Thoracic aorta (tissue), 2 donors: ENCODE data around the gene FAM8A1. TPM values are rescaled to one million over a fixed set of nuclear protein-coding genes. Genes with fewer than 3 reads are reported as not detected.

Experiments
- ATAC-seq: fragments of 150-250 bp; one replicate; pipeline ENCODE4 v1.8.0; 2017; ENCODE audit warnings: low read depth; ENCODE audit not compliant: insufficient number of reproducible peaks, low FRiP score
- DNase-seq: peaks from one replicate; pipeline ENCODE4 v3.0.0-alpha.2; 2020; ENCODE audit warnings: low spot score
- H3K27ac ChIP-seq, 2 donors: fragments of 200-600 bp; sonication (generic); 1 replicate in 1 of 2; 2 replicates in 1 of 2; pipeline ENCODE4 v1.5.1; 2016; ENCODE audit warnings: mild to moderate bottlenecking in 2 of 2, moderate library complexity in 2 of 2
- H3K27me3 ChIP-seq: fragments of 200-600 bp; sonication (generic); replicated peaks from 2 replicates; pipeline ENCODE4 v1.6.0; 2016; ENCODE audit warnings: mild to moderate bottlenecking; ENCODE audit not compliant: insufficient read depth
- H3K36me3 ChIP-seq: fragments of 200-600 bp; sonication (generic); one replicate; pipeline ENCODE4 v1.5.1; 2016
- H3K4me1 ChIP-seq, 2 donors: fragments of 200-600 bp; sonication (generic); 1 replicate in 1 of 2; 2 replicates in 1 of 2; pipeline versions ENCODE4 v1.5.1 to v1.6.0; 2016; ENCODE audit warnings: low read depth in 2 of 2, mild to moderate bottlenecking in 1 of 2; ENCODE audit not compliant: control insufficient read depth in 1 of 2
- H3K4me3 ChIP-seq: fragments of 200-600 bp; sonication (generic); 2 replicates; pipeline ENCODE4 v1.5.1; 2016; ENCODE audit warnings: mild to moderate bottlenecking
- H3K9me3 ChIP-seq: fragments of 200-600 bp; sonication (generic); 2 replicates; pipeline ENCODE4 v1.5.1; 2016
- total RNA-seq, 2 donors: library from RNA; depleted of rRNA; stranded (reverse); fragments of >200 nt; gene quantifications; one replicate each; pipeline versions ENCODE4 v1.1.0 to v1.2.3, GENCODE V29; 2016
- TF ChIP-seq, protein P1 (sequence below): fragments of 200-600 bp; sonication (generic); IDR thresholded peaks from one replicate; pipeline ENCODE4 v1.5.1; 2019; ENCODE audit warnings: antibody characterized with exemption

FAM8A1 gene
- total RNA-seq, 2 donors from 2014 or later = 36.4 to 38.6 TPM

DNA sequence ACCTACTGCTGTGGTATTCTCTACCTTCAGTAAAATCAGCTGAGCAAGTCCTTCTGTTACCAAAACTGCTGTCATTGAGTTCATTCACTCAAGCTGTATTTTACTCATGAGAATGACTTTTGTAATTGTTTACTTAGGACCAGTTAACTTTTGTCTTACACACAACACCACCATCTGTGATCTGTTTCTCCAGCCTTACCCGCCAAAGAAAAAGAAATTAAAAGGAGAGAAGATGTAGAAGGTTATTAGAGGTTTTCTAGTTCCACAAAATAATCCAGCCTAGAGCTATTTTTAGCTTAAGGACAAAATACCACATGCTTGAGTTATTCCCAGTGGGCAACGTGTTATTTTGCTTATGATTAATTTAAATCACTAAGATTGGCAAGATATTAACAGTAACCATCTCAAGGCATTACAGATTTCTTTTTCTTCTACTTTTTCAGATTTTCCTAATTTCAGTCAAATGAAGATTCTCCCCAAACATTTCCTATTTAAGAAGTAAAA is 38.2 kb downstream of the FAM8A1 start:
- Histone ChIP-seq H3K27ac (peak overlapping the region; percentile 47 to 65), H3K4me3 (peak overlapping the region; percentile 46), H3K27me3 (no peaks in the 10 kb centered on the region), H3K4me1 (peaks cover 14 to 45% of the 10 kb centered on the region in 2 donors), H3K36me3 (peaks cover 7% of the 10 kb centered on the region), H3K9me3 (no peaks in the 10 kb centered on the region)
- ATAC-seq (peak; percentile 38), DNase-seq (no peak)
- TF ChIP-seq, protein P1, sequence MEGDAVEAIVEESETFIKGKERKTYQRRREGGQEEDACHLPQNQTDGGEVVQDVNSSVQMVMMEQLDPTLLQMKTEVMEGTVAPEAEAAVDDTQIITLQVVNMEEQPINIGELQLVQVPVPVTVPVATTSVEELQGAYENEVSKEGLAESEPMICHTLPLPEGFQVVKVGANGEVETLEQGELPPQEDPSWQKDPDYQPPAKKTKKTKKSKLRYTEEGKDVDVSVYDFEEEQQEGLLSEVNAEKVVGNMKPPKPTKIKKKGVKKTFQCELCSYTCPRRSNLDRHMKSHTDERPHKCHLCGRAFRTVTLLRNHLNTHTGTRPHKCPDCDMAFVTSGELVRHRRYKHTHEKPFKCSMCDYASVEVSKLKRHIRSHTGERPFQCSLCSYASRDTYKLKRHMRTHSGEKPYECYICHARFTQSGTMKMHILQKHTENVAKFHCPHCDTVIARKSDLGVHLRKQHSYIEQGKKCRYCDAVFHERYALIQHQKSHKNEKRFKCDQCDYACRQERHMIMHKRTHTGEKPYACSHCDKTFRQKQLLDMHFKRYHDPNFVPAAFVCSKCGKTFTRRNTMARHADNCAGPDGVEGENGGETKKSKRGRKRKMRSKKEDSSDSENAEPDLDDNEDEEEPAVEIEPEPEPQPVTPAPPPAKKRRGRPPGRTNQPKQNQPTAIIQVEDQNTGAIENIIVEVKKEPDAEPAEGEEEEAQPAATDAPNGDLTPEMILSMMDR = no peak

DNA sequence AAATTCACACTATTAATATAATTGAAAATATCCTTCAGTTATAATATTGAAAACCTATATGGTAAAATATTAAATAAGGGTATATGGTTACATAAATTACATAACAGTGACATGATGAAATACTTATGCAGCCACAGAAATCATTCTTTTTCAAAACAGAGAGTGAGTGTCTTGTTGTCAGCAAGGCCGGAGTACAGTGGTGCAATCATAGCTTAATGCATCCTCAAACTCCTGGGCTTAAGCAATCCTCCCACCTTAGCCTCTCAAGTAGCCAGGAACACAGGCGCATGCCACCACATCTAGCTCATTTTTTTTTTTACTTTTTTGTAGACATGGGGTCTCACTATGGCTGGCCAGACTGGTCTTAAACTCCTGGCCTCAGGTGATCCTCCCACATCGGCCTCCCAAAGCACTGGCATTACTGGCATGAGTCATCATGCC is 40.4 kb downstream of the FAM8A1 start:
- H3K4me1 ChIP-seq = peaks cover 10 to 37% of the 10 kb centered on the region in 2 donors
- no peak overlapping the region for H3K4me3 ChIP-seq
- ATAC-seq = no peak
- TF ChIP-seq, protein P1 = no peak
- H3K9me3 ChIP-seq = no peaks in the 10 kb centered on the region
- DNase-seq = no peak
- H3K27me3 ChIP-seq = no peaks in the 10 kb centered on the region
- H3K36me3 ChIP-seq = peaks cover 9% of the 10 kb centered on the region
- H3K27ac ChIP-seq = no peak overlapping the region

DNA sequence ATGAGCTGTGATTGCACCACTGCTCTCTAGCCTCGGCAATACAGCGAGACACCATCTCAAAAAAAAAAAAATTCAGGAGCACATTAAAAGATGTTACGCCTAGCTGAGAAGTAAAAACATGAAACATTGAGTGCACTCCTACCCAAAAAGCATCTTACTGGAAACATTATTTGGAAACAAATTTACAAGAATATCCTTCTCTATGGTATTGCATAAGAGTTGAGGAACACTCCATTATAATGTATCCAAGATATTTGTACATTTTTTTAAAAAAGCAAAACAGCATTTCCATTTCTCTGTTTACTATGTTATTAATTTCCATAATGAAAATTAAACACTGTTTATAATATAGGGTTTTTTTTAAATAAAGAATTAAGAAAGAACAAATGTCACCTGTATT is 48.6 kb downstream of the FAM8A1 start:
- H3K9me3 ChIP-seq = no peaks in the 10 kb centered on the region
- TF ChIP-seq, protein P1 = no peak
- ATAC-seq = no peak
- DNase-seq = no peak
- peaks cover 0 to 13% of the 10 kb centered on the region in 2 donors for H3K4me1 ChIP-seq
- peaks cover 15% of the 10 kb centered on the region for H3K36me3 ChIP-seq
- no peak overlapping the region for H3K27ac ChIP-seq
- no peak overlapping the region for H3K4me3 ChIP-seq
- H3K27me3 ChIP-seq = no peaks in the 10 kb centered on the region

DNA sequence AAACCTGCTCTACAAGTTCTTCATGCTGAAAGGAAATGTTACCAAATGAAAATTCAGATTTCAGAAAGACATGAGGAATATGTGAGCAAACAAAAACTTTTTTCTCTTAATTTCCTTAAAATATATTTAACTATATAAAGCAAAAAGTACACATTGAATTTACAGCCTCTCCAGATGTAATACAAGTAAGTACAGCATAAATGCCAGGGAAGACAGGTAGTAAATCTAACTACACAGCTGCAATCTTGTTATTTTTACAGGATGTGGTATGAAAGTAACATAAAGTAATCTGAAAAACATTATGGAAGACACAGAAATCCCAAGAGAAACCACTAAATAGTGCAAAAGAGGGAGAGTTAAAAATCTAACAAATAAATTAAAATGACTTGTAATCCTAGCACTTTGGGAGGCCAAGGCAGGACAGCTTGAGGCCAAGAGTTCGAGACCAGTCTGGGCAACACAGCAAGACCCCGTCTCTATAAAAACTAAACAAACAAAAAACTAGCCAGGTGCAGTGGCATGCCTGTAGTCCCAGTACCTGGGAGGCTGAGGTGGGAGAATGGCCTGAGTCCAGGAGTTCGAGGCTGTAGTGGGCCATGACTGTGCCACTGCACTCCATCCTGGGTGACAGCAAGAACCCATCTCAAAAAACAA is 50.7 kb downstream of the FAM8A1 start:
- Histone ChIP-seq H3K9me3 (no peaks in the 10 kb centered on the region), H3K4me3 (no peak overlapping the region), H3K27ac (no peak overlapping the region), H3K27me3 (no peaks in the 10 kb centered on the region), H3K4me1 (peaks cover 0 to 13% of the 10 kb centered on the region in 2 donors), H3K36me3 (peaks cover 9% of the 10 kb centered on the region)
- TF ChIP-seq, protein P1 = no peak
- ATAC-seq (no peak), DNase-seq (no peak)

DNA sequence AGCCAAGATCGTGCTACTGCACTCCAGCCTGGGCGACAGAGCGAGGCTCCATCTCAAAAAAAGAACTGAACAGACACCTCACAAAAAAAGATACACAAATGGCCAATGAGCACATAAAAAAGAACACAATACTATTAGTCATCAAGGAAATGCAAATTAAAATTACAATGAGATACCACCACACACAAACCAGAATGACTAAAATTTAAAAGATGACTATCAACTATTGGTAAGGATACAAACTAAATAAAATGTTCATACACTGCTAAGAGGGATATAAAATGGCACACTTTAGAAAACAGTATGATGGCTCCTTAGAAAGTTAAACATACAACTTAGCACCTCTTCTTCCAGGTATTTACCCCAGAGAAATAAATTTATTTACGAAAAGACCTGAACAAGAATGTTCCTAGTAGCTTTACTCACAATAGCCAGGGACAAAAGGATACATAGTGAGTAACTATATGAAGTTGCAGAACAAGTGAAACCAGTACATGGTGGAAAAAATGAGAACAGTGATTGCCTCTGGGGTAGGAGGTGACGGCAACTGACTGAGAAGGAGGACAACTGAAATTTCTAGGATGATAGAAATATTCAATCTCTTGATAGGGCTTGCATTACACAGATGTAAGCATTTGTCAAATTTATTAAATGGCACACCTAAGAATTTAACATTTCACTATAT is 53.2 kb downstream of the FAM8A1 start:
- Histone ChIP-seq H3K9me3 (no peaks in the 10 kb centered on the region), H3K27me3 (no peaks in the 10 kb centered on the region), H3K4me3 (no peak overlapping the region), H3K4me1 (peaks cover 3 to 27% of the 10 kb centered on the region in 2 donors), H3K27ac (no peak overlapping the region), H3K36me3 (peaks cover 3% of the 10 kb centered on the region)
- TF ChIP-seq, protein P1 = no peak
- no peak for DNase-seq
- no peak for ATAC-seq
